ENCODE results near the gene MDGA2. TPM values are rescaled to one million over a fixed set of nuclear protein-coding genes. Genes with fewer than 3 reads are reported as not detected.

MDGA2 gene
- total RNA-seq, 1 donor from 2014 or later, result not detected

- Histone ChIP-seq H3K27ac (no peak overlapping the region), H3K36me3 (no peaks in the 10 kb centered on the region), H3K9me3 (peaks cover 2% of the 10 kb centered on the region), H3K4me1 (no peaks in the 10 kb centered on the region), H3K27me3 (no peaks in the 10 kb centered on the region), H3K4me3 (no peak overlapping the region)
- DNase-seq (no peak), ATAC-seq (no peak)
- TF ChIP-seq, protein P1, sequence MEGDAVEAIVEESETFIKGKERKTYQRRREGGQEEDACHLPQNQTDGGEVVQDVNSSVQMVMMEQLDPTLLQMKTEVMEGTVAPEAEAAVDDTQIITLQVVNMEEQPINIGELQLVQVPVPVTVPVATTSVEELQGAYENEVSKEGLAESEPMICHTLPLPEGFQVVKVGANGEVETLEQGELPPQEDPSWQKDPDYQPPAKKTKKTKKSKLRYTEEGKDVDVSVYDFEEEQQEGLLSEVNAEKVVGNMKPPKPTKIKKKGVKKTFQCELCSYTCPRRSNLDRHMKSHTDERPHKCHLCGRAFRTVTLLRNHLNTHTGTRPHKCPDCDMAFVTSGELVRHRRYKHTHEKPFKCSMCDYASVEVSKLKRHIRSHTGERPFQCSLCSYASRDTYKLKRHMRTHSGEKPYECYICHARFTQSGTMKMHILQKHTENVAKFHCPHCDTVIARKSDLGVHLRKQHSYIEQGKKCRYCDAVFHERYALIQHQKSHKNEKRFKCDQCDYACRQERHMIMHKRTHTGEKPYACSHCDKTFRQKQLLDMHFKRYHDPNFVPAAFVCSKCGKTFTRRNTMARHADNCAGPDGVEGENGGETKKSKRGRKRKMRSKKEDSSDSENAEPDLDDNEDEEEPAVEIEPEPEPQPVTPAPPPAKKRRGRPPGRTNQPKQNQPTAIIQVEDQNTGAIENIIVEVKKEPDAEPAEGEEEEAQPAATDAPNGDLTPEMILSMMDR (IDR thresholded peaks at IDR 0.05), result no peak
- intact Hi-C loops (cut with DNase I), result no loop called here
These were observed 508.0 kb downstream of the MDGA2 start for GRCh38 chr14:47167402-47167801.

DNA sequence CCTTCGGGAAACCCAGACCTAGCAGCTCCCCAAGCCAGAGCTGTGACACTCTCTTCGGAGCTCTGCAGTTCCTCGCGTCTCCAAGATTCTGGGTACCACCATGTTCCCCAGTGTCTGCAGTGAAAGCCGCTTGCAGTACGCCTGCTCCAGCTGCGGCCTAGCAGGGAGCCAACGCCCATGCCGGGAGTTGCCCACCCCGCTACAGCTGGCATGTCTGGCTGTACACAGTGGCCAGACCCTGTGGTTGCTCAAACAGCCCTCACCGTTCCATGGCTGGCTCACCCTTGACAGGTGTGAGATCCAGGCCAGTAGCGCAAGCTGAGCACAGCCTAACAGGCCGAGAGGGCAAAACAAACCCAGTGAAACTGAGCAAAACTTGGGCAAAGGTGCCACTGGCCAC, 520.0 kb downstream of the MDGA2 start:
- H3K4me3 ChIP-seq, result no peak overlapping the region
- ATAC-seq (peak; percentile 23), DNase-seq (no peak)
- H3K36me3 ChIP-seq, result no peaks in the 10 kb centered on the region
- H3K4me1 ChIP-seq, result no peaks in the 10 kb centered on the region
- TF ChIP-seq, protein P1 (IDR thresholded peaks at IDR 0.05), result no peak
- no peaks in the 10 kb centered on the region for H3K27me3 ChIP-seq
- no peak overlapping the region for H3K27ac ChIP-seq
- intact Hi-C loops (cut with DNase I), result no loop called here
- H3K9me3 ChIP-seq, result no peaks in the 10 kb centered on the region

DNA sequence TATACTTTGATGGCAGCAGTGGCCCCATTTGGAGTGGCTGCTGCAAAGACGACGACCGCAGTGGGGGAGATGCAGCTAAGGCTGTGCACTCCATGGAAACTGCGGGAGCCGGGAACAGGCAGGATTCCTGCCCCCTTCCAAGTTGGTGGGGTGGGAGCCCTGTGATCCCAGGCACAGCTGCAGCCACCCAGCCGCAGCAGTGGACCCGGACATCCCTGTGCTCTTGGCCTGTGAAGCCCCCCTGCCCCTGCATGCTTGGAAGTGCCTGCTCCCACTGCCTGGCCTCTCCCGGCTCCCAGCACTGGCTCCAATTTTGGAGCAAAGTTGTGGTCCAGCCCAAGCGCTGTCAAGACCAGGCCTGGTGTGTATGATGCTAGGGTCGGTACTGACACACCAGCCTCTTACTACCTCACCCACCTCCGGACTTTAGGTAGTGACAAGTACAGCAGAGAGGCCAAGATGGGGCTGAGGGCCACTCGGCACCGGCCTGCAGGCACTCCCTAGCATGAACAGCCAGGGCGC, 521.1 kb downstream of the MDGA2 start:
- H3K36me3 ChIP-seq, result no peaks in the 10 kb centered on the region
- peak; percentile 25 for ATAC-seq
- intact Hi-C loops (cut with DNase I), result no loop called here
- no peaks in the 10 kb centered on the region for H3K4me1 ChIP-seq
- no peaks in the 10 kb centered on the region for H3K27me3 ChIP-seq
- DNase-seq, result no peak
- H3K9me3 ChIP-seq, result no peaks in the 10 kb centered on the region
- TF ChIP-seq, protein P1 (IDR thresholded peaks at IDR 0.05), result no peak
- H3K27ac ChIP-seq, result no peak overlapping the region
- H3K4me3 ChIP-seq, result no peak overlapping the region

DNA sequence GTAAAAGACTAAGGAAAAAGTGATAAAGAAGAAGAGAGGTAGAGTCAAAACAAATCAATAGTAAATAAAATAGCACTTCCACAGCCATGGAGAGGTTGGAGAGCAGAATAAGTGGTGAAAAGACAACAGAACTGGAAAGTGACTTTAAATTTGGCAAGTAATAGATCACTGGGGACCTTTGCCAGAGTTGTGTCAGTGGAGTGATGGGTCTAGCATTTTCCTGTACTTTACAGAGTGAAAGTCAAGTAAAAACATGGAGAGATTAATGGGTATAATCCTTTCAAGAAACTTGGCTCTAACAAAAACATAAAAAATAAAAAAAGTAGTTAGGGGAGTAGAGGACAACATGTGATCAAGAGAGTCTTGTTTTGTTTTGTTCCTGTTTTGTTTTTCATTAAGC, 521.7 kb downstream of the MDGA2 start:
- DNase-seq (no peak), ATAC-seq (no peak)
- no peaks in the 10 kb centered on the region for H3K4me1 ChIP-seq
- no peaks in the 10 kb centered on the region for H3K9me3 ChIP-seq
- no peaks in the 10 kb centered on the region for H3K27me3 ChIP-seq
- H3K36me3 ChIP-seq, result no peaks in the 10 kb centered on the region
- TF ChIP-seq, protein P1 (IDR thresholded peaks at IDR 0.05), result no peak
- intact Hi-C loops (cut with DNase I), result no loop called here
- H3K4me3 ChIP-seq, result no peak overlapping the region
- no peak overlapping the region for H3K27ac ChIP-seq

DNA sequence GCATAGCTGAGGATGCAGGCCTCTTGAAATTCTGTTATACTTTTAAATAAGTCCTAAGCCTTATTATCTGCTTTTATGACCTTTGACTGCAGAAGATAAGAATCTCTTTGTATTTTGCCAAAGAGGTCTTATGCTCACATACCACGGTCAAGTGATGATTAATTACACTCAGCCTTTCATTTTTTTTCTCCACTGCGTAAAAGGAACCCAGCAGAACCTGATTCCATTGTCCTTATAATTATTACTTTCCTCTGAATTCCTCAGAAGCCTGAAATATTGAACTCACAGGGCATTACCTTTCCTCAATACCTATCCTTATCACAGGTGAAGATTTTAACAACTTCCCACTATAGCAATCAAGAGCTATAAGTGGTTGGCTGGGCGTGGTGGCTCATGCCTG, 525.1 kb downstream of the MDGA2 start:
- intact Hi-C loops (cut with DNase I), result no loop called here

More for the DNA sequence above, 525.1 kb downstream of the MDGA2 start:
- H3K4me3 ChIP-seq, result no peak overlapping the region
- H3K27me3 ChIP-seq, result no peaks in the 10 kb centered on the region
- TF ChIP-seq, protein P1 (IDR thresholded peaks at IDR 0.05), result no peak
- no peaks in the 10 kb centered on the region for H3K9me3 ChIP-seq
- no peak for DNase-seq
- H3K27ac ChIP-seq, result no peak overlapping the region
- H3K4me1 ChIP-seq, result no peaks in the 10 kb centered on the region
- ATAC-seq, result no peak
- no peaks in the 10 kb centered on the region for H3K36me3 ChIP-seq

Data from upper lobe of right lung (tissue), 1 donor.